HepG2 (cell line): ENCODE results near the gene SLC1A2. TPM values are rescaled to one million over a fixed set of nuclear protein-coding genes. Genes with fewer than 3 reads are reported as not detected.

Experiments
- ATAC-seq: fragments of 200-7000 bp; cut with Tn5 transposase; 3 replicates; pipeline ENCODE4 v1.9.1; 2020; ENCODE audit warnings: mild to moderate bottlenecking, moderate library complexity
- BruUV-seq: library from RNA; stranded (reverse); fragments of 400-500 nt; replicated peaks from 2 replicates; lab custom pipeline; 2021; lab: Mats Ljungman, UMichigan
- CTCF ChIA-PET: fragments of 300-600 bp; formaldehyde crosslinking; extraction: SDS; loops from one replicate; lab custom pipeline; 2021; ENCODE audit warnings: low total read pairs, inconsistent platforms, low intra/inter-chr PET ratio; lab: Yijun Ruan, JAX
- POLR2A ChIA-PET: fragments of 350-600 bp; sonication (Branson Sonifier 250); formaldehyde crosslinking; loops from one replicate; lab custom pipeline; 2020; ENCODE audit warnings: antibody characterized with exemption, inconsistent platforms; lab: Yijun Ruan, JAX
- DNase-seq: peaks from one replicate; pipeline ENCODE4 v3.0.0-alpha.2; 2015; ENCODE audit warnings: low spot score
- FAIRE-seq: peaks from 3 replicates; lab custom pipeline; 2011; peaks lifted over from hg19 to GRCh38; lab: Jason Lieb, UNC
- H2AFZ ChIP-seq: one replicate; pipeline ENCODE4 v1.6.1; 2011; ENCODE audit warnings: low read length, inconsistent platforms
- H3K27ac ChIP-seq: fragments of 300-600 bp; 3 replicates; pipeline ENCODE4 v1.8.0; 2011; ENCODE audit warnings: mixed run types, mild to moderate bottlenecking, mixed read lengths, low read length, inconsistent platforms; ENCODE audit not compliant: insufficient read depth; ENCODE audit errors: extremely low read length
- H3K27me3 ChIP-seq, 2 experiments: fragments of 200-600 bp in 1 of 2; 2 replicates in 1 of 2; 3 replicates in 1 of 2; pipeline versions ENCODE4 v1.6.0 to v1.8.0; 2011; ENCODE audit warnings: low read length in 2 of 2, mild to moderate bottlenecking in 2 of 2, moderate library complexity in 2 of 2, inconsistent platforms in 1 of 2; ENCODE audit not compliant: insufficient read depth in 2 of 2, control insufficient read depth in 1 of 2
- H3K36me3 ChIP-seq, 2 experiments: fragments of 200-600 bp in 1 of 2; replicated peaks in 1 of 2; 2 replicates in 1 of 2; 3 replicates in 1 of 2; pipeline versions ENCODE4 v1.5.1 to v1.8.0; 2011; ENCODE audit warnings: low read length in 2 of 2, inconsistent platforms in 1 of 2; ENCODE audit not compliant: insufficient read depth in 2 of 2, control insufficient read depth in 1 of 2
- H3K4me1 ChIP-seq: 2 replicates; pipeline ENCODE4 v1.5.1; 2012; ENCODE audit warnings: low read length, inconsistent platforms; ENCODE audit not compliant: insufficient read depth
- H3K4me2 ChIP-seq: 2 replicates; pipeline ENCODE4 v1.6.0; 2011; ENCODE audit warnings: low read depth, low read length, inconsistent platforms
- H3K4me3 ChIP-seq, 3 experiments: fragments of 200-600 bp in 1 of 3; sonication (generic), shearing (Covaris generic) in 1 of 3; replicated peaks in 1 of 3; 2 replicates each; pipeline ENCODE4 v1.5.1; 2011 to 2016; ENCODE audit warnings: low read length in 3 of 3, inconsistent platforms in 2 of 3, low read depth in 2 of 3, mild to moderate bottlenecking in 2 of 3, control low read depth in 1 of 3, mixed read lengths in 1 of 3; ENCODE audit not compliant: insufficient read depth in 1 of 3
- H3K79me2 ChIP-seq: one replicate; pipeline ENCODE4 v1.6.1; 2011; ENCODE audit warnings: low read length, inconsistent platforms; ENCODE audit not compliant: insufficient read depth
- H3K9ac ChIP-seq: 2 replicates; pipeline ENCODE4 v1.6.0; 2011; ENCODE audit warnings: mild to moderate bottlenecking, low read depth, low read length, inconsistent platforms; ENCODE audit not compliant: insufficient read depth
- H3K9me3 ChIP-seq: 2 replicates; pipeline ENCODE4 v1.5.1; 2012; ENCODE audit warnings: mild to moderate bottlenecking, low read length
- H4K20me1 ChIP-seq: 2 replicates; pipeline ENCODE4 v1.6.0; 2011; ENCODE audit warnings: inconsistent platforms, mild to moderate bottlenecking, low read length, moderate library complexity; ENCODE audit not compliant: insufficient read depth
- PHF8 ChIP-seq: sonication (generic); formaldehyde crosslinking; IDR thresholded peaks from 2 replicates; pipeline ENCODE4 v1.5.0; 2020; ENCODE audit warnings: missing genetic modification reagents
- SMAD1 ChIP-seq: sonication (generic); formaldehyde crosslinking; IDR thresholded peaks from 2 replicates; pipeline ENCODE4 v1.4.0; 2020; ENCODE audit warnings: missing genetic modification reagents, low read depth, mild to moderate bottlenecking, borderline replicate concordance
- SOX5 ChIP-seq: IDR thresholded peaks from 2 replicates; pipeline ENCODE4 v1.6.1; 2016; ENCODE audit warnings: borderline replicate concordance
- TEF ChIP-seq: sonication (generic); formaldehyde crosslinking; IDR thresholded peaks from 2 replicates; pipeline ENCODE4 v1.5.0; 2020; ENCODE audit warnings: missing genetic modification reagents
- ZBTB26 ChIP-seq: IDR thresholded peaks from 2 replicates; pipeline ENCODE4 v1.6.1; 2016; ENCODE audit warnings: missing compliant biosample characterization, missing genetic modification reagents, borderline replicate concordance
- ZIK1 ChIP-seq: sonication (generic); formaldehyde crosslinking; IDR thresholded peaks from 2 replicates; pipeline ENCODE4 v1.5.0; 2020; ENCODE audit warnings: mild to moderate bottlenecking, low read depth, missing genetic modification reagents, borderline replicate concordance
- ZNF230 ChIP-seq: sonication (generic); formaldehyde crosslinking; IDR thresholded peaks from 2 replicates; pipeline ENCODE4 v1.4.0; 2020; ENCODE audit warnings: mild to moderate bottlenecking, missing genetic modification reagents
- ZNF317 ChIP-seq: sonication (generic); formaldehyde crosslinking; IDR thresholded peaks from 2 replicates; pipeline ENCODE4 v1.5.0; 2020; ENCODE audit warnings: mild to moderate bottlenecking, missing genetic modification reagents
- ZNF335 ChIP-seq: sonication (generic); formaldehyde crosslinking; IDR thresholded peaks from 2 replicates; pipeline ENCODE4 v1.4.0; 2020; ENCODE audit warnings: missing genetic modification reagents
- ZNF44 ChIP-seq: sonication (generic); formaldehyde crosslinking; IDR thresholded peaks from 2 replicates; pipeline ENCODE4 v1.5.1; 2020; ENCODE audit warnings: mild to moderate bottlenecking, missing genetic modification reagents
- ZNF512B ChIP-seq: sonication (generic); formaldehyde crosslinking; IDR thresholded peaks from 2 replicates; pipeline ENCODE4 v1.5.1; 2020; ENCODE audit warnings: missing genetic modification reagents, mild to moderate bottlenecking, borderline replicate concordance
- ZNF547 ChIP-seq: sonication (generic); formaldehyde crosslinking; IDR thresholded peaks from 2 replicates; pipeline ENCODE4 v1.5.1; 2020; ENCODE audit warnings: mild to moderate bottlenecking, missing genetic modification reagents
- ZNF75D ChIP-seq: sonication (generic); formaldehyde crosslinking; IDR thresholded peaks from 2 replicates; pipeline ENCODE4 v1.8.1; 2023; ENCODE audit warnings: missing genetic modification reagents, mild to moderate bottlenecking, borderline replicate concordance
- WGBS: methylation state at CpG from one replicate; pipeline ENCODE4 v1.1.6; 2017; ENCODE audit warnings: low lambda C conversion rate; 5-methylcytosine and 5-hydroxymethylcytosine counted together
- in situ Hi-C: cut with HindIII; loops from 2 replicates; pipeline ENCODE4 v1.10.0; 2017; ENCODE audit warnings: low pct_unique_long_range_greater_than_20kb; ENCODE audit not compliant: extremely low pct_ligation_motif_present
- intact Hi-C: fragments of 100-400 bp; cut with micrococcal nuclease; formaldehyde crosslinking; loops from one replicate; pipeline ENCODE4 v1.10.0; 2022; ENCODE audit not compliant: unreplicated experiment
- polyA plus RNA-seq, 8 experiments: library from polyadenylated mRNA; depleted of rRNA in 3 of 8; stranded (reverse) in 7 of 8; unstranded in 1 of 8; fragments of >200 nt; fragmentation: Illumina TruSeq in 4 of 8; extraction: Trizol in 4 of 8; gene quantifications; 2 replicates each; pipeline versions ENCODE4 v1.2.1 to v1.2.3, GENCODE V29; 2011 to 2016; ENCODE audit warnings: low read depth in 4 of 8, missing spikeins in 1 of 8, mixed read lengths in 1 of 8; ENCODE audit not compliant: insufficient read depth in 1 of 8
- total RNA-seq, 5 experiments: library from RNA; depleted of rRNA; stranded (reverse); fragments of >200 nt; fragmentation: Illumina TruSeq; extraction: Trizol; gene quantifications; 2 replicates each; pipeline ENCODE4 v1.2.3, GENCODE V29; 2016; ENCODE audit warnings: low read depth in 1 of 5

SLC1A2 gene
- total and polyA plus RNA-seq, 2 of the 13 experiments (the other 11 are each of a cell fraction or from before 2014, with no cell fraction given): 23.2 to 43.2 TPM

- Histone ChIP-seq H3K79me2 (no peaks in the 10 kb centered on the region), H3K27ac (no peak overlapping the region), H3K36me3 (peaks cover 1 to 19% of the 10 kb centered on the region in 2 experiments; a peak in 1 of 5 replicates), H3K27me3 (no peaks in the 10 kb centered on the region), H3K4me1 (no peaks in the 10 kb centered on the region), H3K4me3 (no peak overlapping the region), H3K9me3 (no peaks in the 10 kb centered on the region), H4K20me1 (no peaks in the 10 kb centered on the region), H3K4me2 (no peak overlapping the region), H2AFZ (no peak overlapping the region), H3K9ac (no peak overlapping the region)
- DNase-seq (no peak), FAIRE-seq (no peak), ATAC-seq (no peak)
- ChIA-PET POLR2A (no interaction called here), CTCF (no interaction called here)
- intact Hi-C loops (no loop called here), in situ Hi-C loops (no loop called here)
- no TSS peak for BruUV-seq
- no peak for TF ChIP-seq ZNF230 (CRISPR knock-in tag)
- TF ChIP-seq ZIK1 (CRISPR knock-in tag): no peak
- TF ChIP-seq ZNF317 (CRISPR knock-in tag): no peak
- WGBS: 82% methylated on average over 10 of the region's 11 CpGs
Measured at GRCh38 chr11:35321532-35322317, 97.6 kb downstream of the SLC1A2 start.

- Histone ChIP-seq H3K79me2 (no peaks in the 10 kb centered on the region), H3K27ac (no peak overlapping the region), H3K27me3 (no peaks in the 10 kb centered on the region), H3K9ac (no peak overlapping the region), H2AFZ (no peak overlapping the region), H3K9me3 (no peaks in the 10 kb centered on the region), H3K4me1 (no peaks in the 10 kb centered on the region), H3K4me2 (no peak overlapping the region), H4K20me1 (no peaks in the 10 kb centered on the region), H3K4me3 (no peak overlapping the region), H3K36me3 (peaks cover 1 to 25% of the 10 kb centered on the region in 2 experiments; a peak in 2 of 5 replicates)
- ChIA-PET CTCF (no interaction called here), POLR2A (no interaction called here)
- no peak for ATAC-seq
- FAIRE-seq: no peak
- BruUV-seq: no TSS peak
- WGBS: 96% methylated on average over 2 of the region's 2 CpGs
- DNase-seq: no peak
- intact Hi-C loops: no loop called here
- in situ Hi-C loops: no loop called here
- TF ChIP-seq TEF (CRISPR knock-in tag) (no peak), ZNF44 (CRISPR knock-in tag) (no peak), ZNF75D (CRISPR knock-in tag) (no peak), ZNF512B (no peak), SOX5 (CRISPR knock-in tag) (no peak), PHF8 (CRISPR knock-in tag) (no peak), ZNF335 (no peak), SMAD1 (no peak), ZNF317 (CRISPR knock-in tag) (no peak), ZNF547 (CRISPR knock-in tag) (no peak), ZBTB26 (CRISPR knock-in tag) (no peak)
Measured at GRCh38 chr11:35321111-35321510, 98.2 kb downstream of the SLC1A2 start.
